Measurements from ENCODE around the gene FOXS1.
"Not testable (repeated sequence)": the region's sequence is repeated elsewhere in the genome, so short reads cannot be mapped to it uniquely, and the experiment has no call there.

Gene FOXS1

DNA sequence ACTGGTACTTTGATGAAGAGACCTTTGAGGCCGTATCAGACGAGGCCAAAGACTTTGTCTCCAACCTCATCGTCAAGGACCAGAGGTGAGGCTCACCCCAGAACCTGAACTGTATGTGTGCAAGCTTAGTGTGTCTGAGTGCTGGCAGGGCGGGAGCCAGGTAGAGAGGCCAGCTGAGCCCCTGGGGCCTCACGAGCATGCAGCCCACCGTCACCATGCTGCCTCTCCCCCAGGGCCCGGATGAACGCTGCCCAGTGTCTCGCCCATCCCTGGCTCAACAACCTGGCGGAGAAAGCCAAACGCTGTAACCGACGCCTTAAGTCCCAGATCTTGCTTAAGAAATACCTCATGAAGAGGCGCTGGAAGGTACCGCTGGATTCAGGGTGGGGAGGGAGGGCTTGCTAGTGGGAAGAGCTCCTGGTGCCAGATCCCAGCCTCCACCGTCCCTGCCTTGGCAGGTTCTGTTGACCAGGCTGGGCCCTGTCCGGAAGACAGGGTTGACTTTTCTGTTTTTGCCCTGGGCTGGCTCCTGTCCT is 13.6 kb downstream of the FOXS1 start:
- no peak overlapping the region for H3K4me3 ChIP-seq (replicated peaks; ENCODE audit: low read depth, low read length)
- no peaks in the 10 kb centered on the region for H3K27me3 ChIP-seq (replicated peaks; ENCODE audit: control insufficient read depth, insufficient read depth, low read length)
- H3K36me3 ChIP-seq (ENCODE audit: control insufficient read depth, insufficient read depth, low read length) = no peaks in the 10 kb centered on the region
- TF ChIP-seq, protein P1, sequence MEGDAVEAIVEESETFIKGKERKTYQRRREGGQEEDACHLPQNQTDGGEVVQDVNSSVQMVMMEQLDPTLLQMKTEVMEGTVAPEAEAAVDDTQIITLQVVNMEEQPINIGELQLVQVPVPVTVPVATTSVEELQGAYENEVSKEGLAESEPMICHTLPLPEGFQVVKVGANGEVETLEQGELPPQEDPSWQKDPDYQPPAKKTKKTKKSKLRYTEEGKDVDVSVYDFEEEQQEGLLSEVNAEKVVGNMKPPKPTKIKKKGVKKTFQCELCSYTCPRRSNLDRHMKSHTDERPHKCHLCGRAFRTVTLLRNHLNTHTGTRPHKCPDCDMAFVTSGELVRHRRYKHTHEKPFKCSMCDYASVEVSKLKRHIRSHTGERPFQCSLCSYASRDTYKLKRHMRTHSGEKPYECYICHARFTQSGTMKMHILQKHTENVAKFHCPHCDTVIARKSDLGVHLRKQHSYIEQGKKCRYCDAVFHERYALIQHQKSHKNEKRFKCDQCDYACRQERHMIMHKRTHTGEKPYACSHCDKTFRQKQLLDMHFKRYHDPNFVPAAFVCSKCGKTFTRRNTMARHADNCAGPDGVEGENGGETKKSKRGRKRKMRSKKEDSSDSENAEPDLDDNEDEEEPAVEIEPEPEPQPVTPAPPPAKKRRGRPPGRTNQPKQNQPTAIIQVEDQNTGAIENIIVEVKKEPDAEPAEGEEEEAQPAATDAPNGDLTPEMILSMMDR (IDR thresholded peaks at IDR 0.05; ENCODE audit: insufficient read depth, low read length, poor library complexity, severe bottlenecking) = no peak
- DNase-seq (ENCODE audit: extremely low read depth, insufficient read length) = no peak

DNA sequence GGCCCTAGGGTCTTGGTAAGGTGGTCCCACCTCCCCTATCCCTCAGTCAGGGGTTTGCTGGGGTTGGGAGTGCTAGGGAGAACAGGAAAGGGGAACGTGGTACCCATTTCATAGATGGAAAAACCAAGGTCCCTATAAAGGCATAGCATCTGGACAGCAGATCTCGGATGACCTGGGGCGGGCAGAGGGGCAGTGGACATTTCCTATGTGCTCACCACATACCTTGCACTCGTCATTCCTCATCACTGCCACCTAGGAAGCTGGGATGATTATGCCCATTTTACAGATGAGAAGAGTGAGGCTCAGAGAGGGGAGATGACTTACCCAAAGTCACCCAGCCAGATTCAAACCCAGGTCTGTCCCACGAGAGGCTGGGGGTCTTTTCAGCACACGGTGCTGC is 14.2 kb downstream of the FOXS1 start:
- Histone ChIP-seq H3K36me3 (ENCODE audit: control insufficient read depth, insufficient read depth, low read length) (no peaks in the 10 kb centered on the region), H3K27me3 (replicated peaks; ENCODE audit: control insufficient read depth, insufficient read depth, low read length) (no peaks in the 10 kb centered on the region), H3K4me3 (replicated peaks; ENCODE audit: low read depth, low read length) (no peak overlapping the region)
- no peak for DNase-seq (ENCODE audit: extremely low read depth, insufficient read length)
- TF ChIP-seq, protein P1 (IDR thresholded peaks at IDR 0.05; ENCODE audit: insufficient read depth, low read length, poor library complexity, severe bottlenecking) = no peak

DNA sequence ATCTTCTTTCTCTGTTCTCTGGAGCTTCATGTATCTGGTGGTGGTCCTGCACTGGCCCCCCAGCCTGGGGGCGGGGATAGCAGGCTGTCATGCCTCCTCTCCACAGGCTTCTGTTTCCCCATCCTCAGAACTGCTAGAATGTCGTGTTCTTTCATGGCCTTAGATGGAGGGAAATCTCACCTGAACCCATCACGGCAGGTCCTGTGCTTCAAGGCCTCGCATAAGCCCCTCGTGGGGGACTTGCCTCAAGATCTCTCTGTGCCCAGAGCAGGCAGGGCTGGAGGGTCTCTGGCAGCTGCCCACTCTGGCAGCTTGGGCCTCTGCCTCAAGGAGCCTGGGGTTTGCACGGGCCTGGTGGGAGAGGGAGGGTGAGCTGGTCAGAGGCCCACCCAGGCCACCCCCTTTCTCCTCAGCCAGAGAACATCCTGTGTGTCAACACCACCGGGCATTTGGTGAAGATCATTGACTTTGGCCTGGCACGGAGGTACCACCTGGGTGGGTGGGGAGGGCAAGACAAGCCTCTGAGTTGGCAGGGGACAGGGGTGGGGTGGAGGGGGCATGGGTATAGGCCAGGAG is 14.9 kb downstream of the FOXS1 start:
- Histone ChIP-seq H3K4me3 (replicated peaks; ENCODE audit: low read depth, low read length) (no peak overlapping the region), H3K27me3 (replicated peaks; ENCODE audit: control insufficient read depth, insufficient read depth, low read length) (no peaks in the 10 kb centered on the region), H3K36me3 (ENCODE audit: control insufficient read depth, insufficient read depth, low read length) (no peaks in the 10 kb centered on the region)
- TF ChIP-seq, protein P1 (IDR thresholded peaks at IDR 0.05; ENCODE audit: insufficient read depth, low read length, poor library complexity, severe bottlenecking) = no peak
- no peak for DNase-seq (ENCODE audit: extremely low read depth, insufficient read length)

DNA sequence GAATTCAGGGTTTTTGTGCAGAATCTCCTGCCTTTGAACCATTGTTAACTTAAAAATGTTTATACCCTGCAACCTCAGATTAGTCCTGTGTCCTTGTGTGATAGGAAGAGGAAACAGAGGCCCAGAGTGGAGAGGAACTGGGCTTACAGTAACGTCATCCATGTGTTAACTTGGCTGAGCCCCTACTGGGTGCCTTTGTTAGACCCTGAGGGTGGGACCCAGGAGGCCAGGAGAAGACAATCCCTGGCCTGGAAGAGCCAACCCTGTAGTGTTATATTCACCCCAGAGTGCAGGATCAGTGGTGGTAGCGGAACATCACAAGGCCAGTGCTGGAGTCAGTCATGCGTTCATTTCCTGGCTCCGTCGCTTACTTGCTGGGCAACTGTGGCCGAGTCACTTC is 15.7 kb downstream of the FOXS1 start:
- H3K4me3 ChIP-seq (replicated peaks; ENCODE audit: low read depth, low read length) = no peak overlapping the region
- no peak for DNase-seq (ENCODE audit: extremely low read depth, insufficient read length)
- H3K36me3 ChIP-seq (ENCODE audit: control insufficient read depth, insufficient read depth, low read length) = no peaks in the 10 kb centered on the region
- no peaks in the 10 kb centered on the region for H3K27me3 ChIP-seq (replicated peaks; ENCODE audit: control insufficient read depth, insufficient read depth, low read length)
- TF ChIP-seq, protein P1 (IDR thresholded peaks at IDR 0.05; ENCODE audit: insufficient read depth, low read length, poor library complexity, severe bottlenecking) = no peak

DNA sequence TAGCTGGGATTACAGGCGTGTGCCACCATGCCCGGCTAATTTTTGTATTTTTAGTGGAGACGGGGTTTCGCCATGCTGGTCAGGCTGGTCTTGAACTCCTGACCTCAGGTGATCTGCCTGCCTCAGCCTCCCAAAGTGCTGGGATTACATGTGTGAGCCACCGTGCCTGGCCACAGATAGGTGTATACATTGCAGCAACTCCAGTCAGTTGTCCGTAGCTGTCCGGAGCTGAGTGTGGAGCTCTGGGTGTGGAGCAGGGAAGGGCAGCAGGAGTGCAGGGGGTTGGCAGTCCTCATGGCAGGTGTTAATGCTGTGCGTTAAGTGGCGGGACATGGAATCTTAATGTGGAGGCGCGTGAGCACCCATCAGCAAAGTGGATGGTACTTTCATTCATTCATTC is 17.4 kb downstream of the FOXS1 start:
- H3K27me3 ChIP-seq (replicated peaks; ENCODE audit: control insufficient read depth, insufficient read depth, low read length); H3K4me3 ChIP-seq (replicated peaks; ENCODE audit: low read depth, low read length); H3K36me3 ChIP-seq (ENCODE audit: control insufficient read depth, insufficient read depth, low read length); DNase-seq (ENCODE audit: extremely low read depth, insufficient read length): not testable (repeated sequence)

DNA sequence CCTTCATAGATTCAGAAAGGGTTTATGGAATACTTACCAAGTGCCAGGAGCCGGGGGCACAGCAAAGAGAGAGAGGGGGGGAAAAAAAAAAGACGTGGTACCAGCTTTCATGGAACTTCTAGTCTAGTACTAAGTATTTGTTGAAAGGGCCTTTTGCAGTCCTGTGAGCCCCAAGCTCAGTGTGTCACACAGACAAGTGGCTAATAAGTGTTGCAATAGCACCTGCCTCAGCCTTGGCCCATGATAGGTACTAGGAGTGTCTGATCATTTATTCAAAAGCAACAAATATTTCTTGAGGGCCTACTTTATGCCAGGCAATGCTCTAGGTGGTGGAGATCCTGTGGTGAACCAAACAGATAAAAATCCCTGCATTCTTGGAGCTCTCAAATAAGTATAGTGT is 18.3 kb downstream of the FOXS1 start:
- H3K27me3 ChIP-seq (replicated peaks; ENCODE audit: control insufficient read depth, insufficient read depth, low read length) = no peaks in the 10 kb centered on the region
- TF ChIP-seq, protein P1 (IDR thresholded peaks at IDR 0.05; ENCODE audit: insufficient read depth, low read length, poor library complexity, severe bottlenecking) = no peak
- no peak for DNase-seq (ENCODE audit: extremely low read depth, insufficient read length)
- H3K36me3 ChIP-seq (ENCODE audit: control insufficient read depth, insufficient read depth, low read length) = no peaks in the 10 kb centered on the region
- H3K4me3 ChIP-seq (replicated peaks; ENCODE audit: low read depth, low read length) = no peak overlapping the region
